Astrocyte (in vitro differentiated cells and primary cell): ENCODE data around the gene MSH5. TPM values are rescaled to one million over a fixed set of nuclear protein-coding genes. Genes with fewer than 3 reads are reported as not detected.

Experiments used
- DNase-seq: peaks from one replicate; pipeline ENCODE4 v3.0.0-alpha.2; 2010; ENCODE audit warnings: low read depth
- FAIRE-seq: peaks from 2 replicates; lab custom pipeline; 2011; peaks lifted over from hg19 to GRCh38; lab: Jason Lieb, UNC
- H2AFZ ChIP-seq: 2 replicates; pipeline ENCODE4 v1.6.0; 2012; ENCODE audit warnings: low read depth, low read length, inconsistent platforms
- H3K27ac ChIP-seq: 2 replicates; pipeline ENCODE4 v1.5.1; 2011; ENCODE audit warnings: low read depth, low read length, inconsistent platforms
- H3K27me3 ChIP-seq: 2 replicates; pipeline ENCODE4 v1.6.0; 2011; ENCODE audit warnings: low read length, inconsistent platforms; ENCODE audit not compliant: insufficient read depth
- H3K36me3 ChIP-seq: 2 replicates; pipeline ENCODE4 v1.5.1; 2011; ENCODE audit warnings: low read length, inconsistent platforms; ENCODE audit not compliant: insufficient read depth
- H3K4me1 ChIP-seq: 2 replicates; pipeline ENCODE4 v1.5.1; 2011; ENCODE audit warnings: low read length, inconsistent platforms; ENCODE audit not compliant: insufficient read depth
- H3K4me2 ChIP-seq: 2 replicates; pipeline ENCODE4 v1.6.0; 2012; ENCODE audit warnings: low read length, inconsistent platforms
- H3K4me3 ChIP-seq: 2 replicates; pipeline ENCODE4 v1.5.1; 2011; ENCODE audit warnings: low read depth, mild to moderate bottlenecking, low read length, inconsistent platforms; ENCODE audit not compliant: insufficient read depth
- H3K79me2 ChIP-seq: 2 replicates; pipeline ENCODE4 v1.6.0; 2012; ENCODE audit warnings: mild to moderate bottlenecking, low read length, inconsistent platforms; ENCODE audit not compliant: insufficient read depth
- H3K9ac ChIP-seq: 2 replicates; pipeline ENCODE4 v1.6.0; 2012; ENCODE audit warnings: mild to moderate bottlenecking, low read length, inconsistent platforms
- H3K9me3 ChIP-seq: 2 replicates; pipeline ENCODE4 v1.5.1; 2012; ENCODE audit warnings: low read depth, mild to moderate bottlenecking, low read length, inconsistent platforms; ENCODE audit not compliant: insufficient read depth
- H4K20me1 ChIP-seq: 2 replicates; pipeline ENCODE4 v1.6.0; 2012; ENCODE audit warnings: low read length, inconsistent platforms; ENCODE audit not compliant: insufficient read depth
- H3K27ac Mint-ChIP-seq: one replicate; pipeline ENCODE4 v1.8.0; 2021; ENCODE audit warnings: mild to moderate bottlenecking, mixed read lengths; ENCODE audit not compliant: unreplicated experiment
- H3K27me3 Mint-ChIP-seq: one replicate; pipeline ENCODE4 v1.8.0; 2021; ENCODE audit warnings: low read depth, mixed read lengths; ENCODE audit not compliant: unreplicated experiment
- H3K36me3 Mint-ChIP-seq: one replicate; pipeline ENCODE4 v1.8.0; 2021; ENCODE audit warnings: low read depth, mixed read lengths; ENCODE audit not compliant: unreplicated experiment
- H3K4me1 Mint-ChIP-seq: one replicate; pipeline ENCODE4 v1.8.0; 2021; ENCODE audit warnings: low read depth, mixed read lengths; ENCODE audit not compliant: unreplicated experiment
- H3K4me3 Mint-ChIP-seq: one replicate; pipeline ENCODE4 v1.8.0; 2021; ENCODE audit warnings: mild to moderate bottlenecking, moderate library complexity, mixed read lengths; ENCODE audit not compliant: unreplicated experiment
- H3K9me3 Mint-ChIP-seq: one replicate; pipeline ENCODE4 v1.8.0; 2021; ENCODE audit warnings: mild to moderate bottlenecking, mixed read lengths; ENCODE audit not compliant: unreplicated experiment
- EZH2 ChIP-seq: IDR thresholded peaks from 2 replicates; pipeline ENCODE4 v1.6.1; 2012; ENCODE audit warnings: mild to moderate bottlenecking, low read length, inconsistent platforms; ENCODE audit not compliant: insufficient read depth
- total RNA-seq: library from RNA; stranded (reverse); gene quantifications from 2 replicates; pipeline ENCODE4 v1.2.1, GENCODE V29; 2021
- TF ChIP-seq, protein P1 (sequence below): IDR thresholded peaks from 2 replicates; pipeline ENCODE4 v1.5.1; 2011; ENCODE audit warnings: low read depth, mild to moderate bottlenecking, inconsistent platforms, low read length, moderate library complexity; ENCODE audit not compliant: insufficient read depth

MSH5 gene
- total RNA-seq, 1 donor from 2014 or later = 6.8 TPM

GRCh38 chr6:31720196-31720770 is 19.5 kb upstream of the MSH5 start:
- Mint-ChIP-seq H3K9me3 (peaks cover 7% of the 10 kb centered on the region), H3K27ac (no peak overlapping the region)

GRCh38 chr6:31721351-31722020 is 18.3 kb upstream of the MSH5 start, which contains the start of gene LY6G6C:
Gene LY6G6C, minus strand, starts transcription at chr6:31721746. Its CDS starts 67 bp downstream, at chr6:31721679.
- TF ChIP-seq, protein P1, sequence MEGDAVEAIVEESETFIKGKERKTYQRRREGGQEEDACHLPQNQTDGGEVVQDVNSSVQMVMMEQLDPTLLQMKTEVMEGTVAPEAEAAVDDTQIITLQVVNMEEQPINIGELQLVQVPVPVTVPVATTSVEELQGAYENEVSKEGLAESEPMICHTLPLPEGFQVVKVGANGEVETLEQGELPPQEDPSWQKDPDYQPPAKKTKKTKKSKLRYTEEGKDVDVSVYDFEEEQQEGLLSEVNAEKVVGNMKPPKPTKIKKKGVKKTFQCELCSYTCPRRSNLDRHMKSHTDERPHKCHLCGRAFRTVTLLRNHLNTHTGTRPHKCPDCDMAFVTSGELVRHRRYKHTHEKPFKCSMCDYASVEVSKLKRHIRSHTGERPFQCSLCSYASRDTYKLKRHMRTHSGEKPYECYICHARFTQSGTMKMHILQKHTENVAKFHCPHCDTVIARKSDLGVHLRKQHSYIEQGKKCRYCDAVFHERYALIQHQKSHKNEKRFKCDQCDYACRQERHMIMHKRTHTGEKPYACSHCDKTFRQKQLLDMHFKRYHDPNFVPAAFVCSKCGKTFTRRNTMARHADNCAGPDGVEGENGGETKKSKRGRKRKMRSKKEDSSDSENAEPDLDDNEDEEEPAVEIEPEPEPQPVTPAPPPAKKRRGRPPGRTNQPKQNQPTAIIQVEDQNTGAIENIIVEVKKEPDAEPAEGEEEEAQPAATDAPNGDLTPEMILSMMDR = no peak
- no peak for TF ChIP-seq EZH2
- H3K9ac ChIP-seq = no peak within 1 kb of the TSS
- no peak within 1 kb of the TSS for H3K4me2 ChIP-seq
- no peaks in the 10 kb centered on the region for H3K27me3 ChIP-seq
- DNase-seq (no peak), FAIRE-seq (no peak)
- H3K36me3 ChIP-seq = peaks cover 5% of the 10 kb centered on the region
- Mint-ChIP-seq H3K36me3 (peaks cover 17% of the 10 kb centered on the region), H3K4me1 (peaks cover 4% of the 10 kb centered on the region), H3K4me3 (no peak within 1 kb of the TSS), H3K27ac (no peak within 1 kb of the TSS), H3K9me3 (peaks cover 7% of the 10 kb centered on the region), H3K27me3 (peaks cover 19% of the 10 kb centered on the region)
- H2AFZ ChIP-seq = no peak within 1 kb of the TSS
- H3K9me3 ChIP-seq = no peaks in the 10 kb centered on the region
- no peaks in the 10 kb centered on the region for H3K79me2 ChIP-seq
- no peaks in the 10 kb centered on the region for H3K4me1 ChIP-seq
- no peaks in the 10 kb centered on the region for H4K20me1 ChIP-seq
- H3K4me3 ChIP-seq = no peak within 1 kb of the TSS
- H3K27ac ChIP-seq = no peak within 1 kb of the TSS

More at GRCh38 chr6:31720196-31720770, 19.5 kb upstream of the MSH5 start:
- Histone ChIP-seq H3K79me2 (no peaks in the 10 kb centered on the region), H3K27me3 (no peaks in the 10 kb centered on the region), H3K9me3 (no peaks in the 10 kb centered on the region), H3K36me3 (no peaks in the 10 kb centered on the region), H3K9ac (no peak overlapping the region), H2AFZ (no peak overlapping the region), H3K4me3 (no peak overlapping the region), H3K27ac (no peak overlapping the region), H3K4me2 (no peak overlapping the region), H4K20me1 (no peaks in the 10 kb centered on the region), H3K4me1 (no peaks in the 10 kb centered on the region)
- FAIRE-seq = no peak
- H3K4me3 Mint-ChIP-seq = no peak overlapping the region
- peaks cover 12% of the 10 kb centered on the region for H3K36me3 Mint-ChIP-seq
- TF ChIP-seq, protein P1 = no peak
- TF ChIP-seq EZH2 = no peak
- DNase-seq = no peak
- H3K27me3 Mint-ChIP-seq = peaks cover 19% of the 10 kb centered on the region
- H3K4me1 Mint-ChIP-seq = peaks cover 4% of the 10 kb centered on the region

DNA sequence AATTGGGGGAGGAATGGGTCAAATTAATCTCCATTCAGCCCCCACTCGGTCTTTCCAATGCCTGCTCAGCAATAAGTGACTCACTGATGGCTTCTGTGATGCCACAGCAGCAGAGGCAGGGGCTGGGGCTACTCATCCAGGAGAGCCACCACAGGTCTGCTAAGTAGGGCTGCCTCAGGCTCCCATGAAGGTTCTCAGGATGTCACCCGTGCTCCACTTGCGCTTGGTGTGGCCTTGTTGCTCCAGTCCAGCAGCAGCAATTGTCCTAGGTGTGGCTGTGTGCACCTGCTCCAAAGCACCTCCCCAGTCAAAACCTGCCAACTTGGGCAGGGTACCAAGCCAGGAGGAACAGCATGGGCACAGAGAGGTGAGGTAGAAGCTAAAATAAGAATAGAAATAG is 17.6 kb upstream of the MSH5 start:
- TF ChIP-seq EZH2 = no peak
- TF ChIP-seq, protein P1 = no peak
- Histone ChIP-seq H2AFZ (no peak overlapping the region), H3K9me3 (no peaks in the 10 kb centered on the region), H3K4me1 (no peaks in the 10 kb centered on the region), H3K27ac (no peak overlapping the region), H3K27me3 (no peaks in the 10 kb centered on the region), H3K4me2 (no peak overlapping the region), H3K36me3 (peaks cover 7% of the 10 kb centered on the region), H3K9ac (no peak overlapping the region), H4K20me1 (peaks cover under 1% of the 10 kb centered on the region), H3K4me3 (no peak overlapping the region), H3K79me2 (no peaks in the 10 kb centered on the region)
- FAIRE-seq (no peak), DNase-seq (no peak)
- H3K4me3 Mint-ChIP-seq = no peak overlapping the region
- peaks cover 19% of the 10 kb centered on the region for H3K27me3 Mint-ChIP-seq
- H3K36me3 Mint-ChIP-seq = peaks cover 21% of the 10 kb centered on the region
- H3K9me3 Mint-ChIP-seq = peaks cover 7% of the 10 kb centered on the region
- peaks cover 4% of the 10 kb centered on the region for H3K4me1 Mint-ChIP-seq
- H3K27ac Mint-ChIP-seq = no peak overlapping the region
